ENCODE data around the gene MSTO1. TPM values are rescaled to one million over a fixed set of nuclear protein-coding genes. Genes with fewer than 3 reads are reported as not detected.
"Not testable (repeated sequence)": the region's sequence is repeated elsewhere in the genome, so short reads cannot be mapped to it uniquely, and the experiment has no call there.

Gene MSTO1
- total RNA-seq, 1 donor from 2014 or later: 31.1 TPM

DNA sequence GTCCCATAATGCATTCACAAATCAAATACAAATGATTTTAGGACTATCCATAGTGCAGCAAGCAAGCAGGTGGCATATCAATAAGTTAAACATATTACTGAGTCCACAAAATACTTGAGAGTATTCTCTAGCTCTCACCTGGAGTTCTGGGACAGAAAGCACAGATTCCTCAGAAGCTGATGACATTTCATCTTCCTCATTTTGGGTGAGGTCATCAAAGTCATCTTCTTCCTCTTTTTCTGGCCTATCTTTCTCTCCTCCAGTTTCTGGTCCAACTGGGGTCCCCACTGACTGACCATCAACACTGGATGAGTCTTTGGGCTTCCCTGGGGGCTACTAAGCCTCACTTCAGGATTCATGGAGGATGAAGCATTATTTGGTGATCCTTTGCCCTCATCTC, 39.7 kb downstream of the MSTO1 start:
- Histone ChIP-seq H3K27ac (no peak overlapping the region), H3K4me1 (peaks cover 32% of the 10 kb centered on the region), H3K27me3 (ENCODE audit: low read depth) (no peaks in the 10 kb centered on the region), H3K36me3 (no peaks in the 10 kb centered on the region), H3K9me3 (peaks cover 7% of the 10 kb centered on the region), H3K4me3 (no peak overlapping the region)
- DNase-seq: no peak
- intact Hi-C loops (cut with DNase I): no loop called here
- TF ChIP-seq CTCF (IDR thresholded peaks at IDR 0.05): no peak
- no peak for ATAC-seq

DNA sequence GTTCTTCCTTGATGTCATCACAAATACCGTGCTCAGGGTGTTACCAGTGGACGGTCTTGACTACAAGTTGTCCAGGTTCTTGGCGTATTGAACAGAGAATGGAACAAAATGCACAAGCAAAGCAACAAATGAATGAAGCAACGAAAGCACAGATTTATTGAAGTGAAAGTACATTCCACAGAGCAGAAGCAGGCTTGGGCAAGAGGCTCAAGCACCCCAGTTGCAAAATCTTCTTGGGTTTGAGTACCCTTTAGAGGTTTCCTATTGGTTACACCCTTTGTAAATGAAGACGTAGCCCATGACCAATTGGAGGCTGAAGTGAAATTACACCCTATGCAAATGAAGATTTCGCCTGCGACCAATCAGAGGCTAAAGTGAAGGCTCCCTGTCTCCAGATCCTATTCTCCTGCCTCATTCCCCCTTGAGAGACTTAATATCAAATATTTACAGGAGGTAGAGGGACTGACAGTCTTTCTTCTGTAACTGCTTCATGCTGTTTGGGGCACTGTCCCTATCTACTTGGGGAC, 40.3 kb downstream of the MSTO1 start:
- Histone ChIP-seq H3K4me3 (no peak overlapping the region), H3K9me3 (peaks cover 7% of the 10 kb centered on the region), H3K27me3 (ENCODE audit: low read depth) (no peaks in the 10 kb centered on the region), H3K4me1 (peaks cover 32% of the 10 kb centered on the region), H3K36me3 (no peaks in the 10 kb centered on the region), H3K27ac (no peak overlapping the region)
- intact Hi-C loops (cut with DNase I): no loop called here
- no peak for TF ChIP-seq CTCF (IDR thresholded peaks at IDR 0.05)
- DNase-seq (no peak), ATAC-seq (peak; percentile 15 to 22)

DNA sequence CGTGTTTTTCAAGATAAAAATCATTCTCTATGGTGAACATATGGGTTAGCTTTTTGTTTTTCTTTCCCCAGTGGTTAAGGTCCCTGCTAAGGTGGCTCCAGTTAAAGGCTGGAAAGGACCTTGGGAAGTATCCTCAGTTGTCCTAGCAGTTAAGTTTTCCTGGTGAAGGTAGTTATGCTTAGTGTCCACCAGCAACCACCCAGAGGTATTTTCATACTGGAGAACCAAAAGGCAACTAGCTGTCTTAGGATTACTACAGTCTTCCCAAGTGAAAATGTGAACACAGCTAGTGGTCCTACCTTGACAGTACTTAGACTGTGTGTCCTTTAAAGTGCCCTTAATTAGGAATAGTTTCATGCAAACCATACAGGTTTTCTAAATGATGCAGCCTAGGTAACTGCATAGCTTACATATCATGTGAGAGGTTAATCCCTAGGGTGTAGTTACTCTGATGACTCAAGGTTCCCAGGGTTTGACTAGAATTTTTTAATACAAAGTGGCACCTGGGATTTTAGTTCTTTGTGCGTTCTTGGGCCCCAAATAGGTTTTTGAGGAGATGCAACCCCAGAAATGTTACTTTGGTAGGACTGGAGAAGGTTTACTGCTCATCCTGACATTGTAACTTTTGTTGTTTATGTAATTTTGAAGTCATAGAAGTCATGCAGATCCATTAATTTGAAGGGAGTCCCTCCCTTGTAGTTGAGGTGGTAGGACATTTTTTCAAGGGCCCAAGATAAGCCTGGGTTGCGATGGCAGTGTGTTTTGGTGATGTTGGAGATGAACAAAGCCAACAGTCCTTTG, 42.0 kb downstream of the MSTO1 start:
- no peak overlapping the region for H3K4me3 ChIP-seq
- H3K27ac ChIP-seq: peak overlapping the region; percentile 36
- DNase-seq (no peak), ATAC-seq (no peak)
- H3K4me1 ChIP-seq: peaks cover 32% of the 10 kb centered on the region
- TF ChIP-seq CTCF (IDR thresholded peaks at IDR 0.05): no peak
- intact Hi-C loops (cut with DNase I): no loop called here
- peaks cover 7% of the 10 kb centered on the region for H3K9me3 ChIP-seq
- H3K27me3 ChIP-seq (ENCODE audit: low read depth): no peaks in the 10 kb centered on the region
- H3K36me3 ChIP-seq: no peaks in the 10 kb centered on the region

DNA sequence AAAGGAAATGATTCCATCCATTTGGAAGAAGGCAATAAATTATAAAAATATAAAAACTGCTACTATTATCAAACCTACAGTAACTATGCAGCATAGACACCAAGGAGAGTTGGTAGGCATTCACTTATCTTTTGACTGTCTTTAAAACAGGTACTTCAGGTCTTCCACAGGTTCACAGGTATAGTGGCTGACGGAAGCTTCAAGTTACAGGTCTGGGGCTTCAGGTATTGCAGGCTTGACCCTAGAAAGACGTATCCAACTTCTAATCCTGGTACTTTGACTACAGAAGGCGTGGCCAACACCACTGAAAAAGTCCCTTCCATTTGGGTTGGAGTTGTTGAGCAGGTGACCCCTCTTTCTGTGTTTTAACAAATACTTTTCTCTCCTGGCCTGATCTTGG, 42.9 kb downstream of the MSTO1 start:
- intact Hi-C loops (cut with DNase I): no loop called here
- Histone ChIP-seq H3K4me1 (peaks cover 32% of the 10 kb centered on the region), H3K36me3 (no peaks in the 10 kb centered on the region), H3K9me3 (peaks cover 7% of the 10 kb centered on the region), H3K27me3 (ENCODE audit: low read depth) (no peaks in the 10 kb centered on the region), H3K4me3 (no peak overlapping the region), H3K27ac (no peak overlapping the region)
- ATAC-seq: no peak
- no peak for TF ChIP-seq CTCF (IDR thresholded peaks at IDR 0.05)
- DNase-seq: no peak

DNA sequence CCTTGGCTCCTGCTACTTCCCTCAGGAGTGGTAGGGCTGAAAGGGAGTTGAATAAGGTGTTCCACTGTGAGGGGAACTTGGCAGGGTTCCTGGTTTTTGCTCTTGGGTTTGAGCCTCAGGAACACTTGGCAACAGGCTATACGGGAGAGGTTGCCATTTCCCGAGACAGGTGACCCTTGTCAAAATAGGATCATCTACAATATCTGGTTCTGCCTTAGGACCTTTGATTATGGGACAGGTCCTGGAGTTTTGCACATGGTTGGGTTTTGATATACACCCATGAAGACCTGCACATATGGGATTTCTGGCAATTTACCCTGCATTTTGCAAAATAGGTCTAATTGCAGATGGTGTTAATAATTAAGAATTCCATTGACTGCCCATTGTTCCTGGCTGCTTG, 47.4 kb downstream of the MSTO1 start:
- no peak overlapping the region for H3K27ac ChIP-seq
- H3K27me3 ChIP-seq (ENCODE audit: low read depth): no peaks in the 10 kb centered on the region
- intact Hi-C loops (cut with DNase I): no loop called here
- no peaks in the 10 kb centered on the region for H3K9me3 ChIP-seq
- ATAC-seq (peak in 1 of 2 donors; percentile 26), DNase-seq (no peak)
- H3K4me3 ChIP-seq: no peak overlapping the region
- peaks cover 42% of the 10 kb centered on the region for H3K36me3 ChIP-seq
- TF ChIP-seq CTCF (IDR thresholded peaks at IDR 0.05): no peak
- no peaks in the 10 kb centered on the region for H3K4me1 ChIP-seq

DNA sequence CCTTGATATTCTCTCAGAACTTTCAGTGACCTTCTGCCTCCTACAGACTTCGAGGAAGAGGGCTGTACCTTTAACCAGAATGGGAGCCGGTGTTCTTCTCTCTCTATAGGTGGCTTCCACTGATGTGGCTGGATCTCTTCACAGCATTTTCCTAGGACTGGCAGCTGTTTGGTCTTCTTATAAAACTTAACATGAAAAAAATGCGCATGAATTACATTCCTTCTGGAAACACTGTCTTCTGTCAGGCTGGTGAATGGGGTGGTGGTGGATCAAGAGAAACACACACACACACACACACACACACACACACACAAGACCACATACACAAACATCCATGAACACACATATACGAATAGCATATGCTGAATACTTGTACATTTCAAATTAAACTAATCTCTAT, 51.2 kb downstream of the MSTO1 start:
- H3K4me1 ChIP-seq; H3K27ac ChIP-seq; H3K4me3 ChIP-seq; H3K9me3 ChIP-seq; H3K27me3 ChIP-seq (ENCODE audit: low read depth); intact Hi-C loops (cut with DNase I); ATAC-seq; DNase-seq: not testable (repeated sequence)
- H3K36me3 ChIP-seq: peaks cover 80% of the 10 kb centered on the region
